SJSA1 (cell line): Measurements from ENCODE around the gene MDN1. TPM values are rescaled to one million over a fixed set of nuclear protein-coding genes. Genes with fewer than 3 reads are reported as not detected.

Experiments used
- DNase-seq, 2 experiments: peaks; one replicate each; pipeline ENCODE4 v3.0.0-alpha.2; 2015 to 2020; ENCODE audit warnings: low spot score in 2 of 2, low read depth in 1 of 2
- H3K27ac ChIP-seq: fragments of 250-450 bp; sonication (Bioruptor Pico); 2 replicates; pipeline ENCODE4 v1.5.1; 2020; ENCODE audit warnings: mild to moderate bottlenecking, moderate library complexity
- H3K27me3 ChIP-seq: fragments of 250-450 bp; sonication (Bioruptor Pico); replicated peaks from 2 replicates; pipeline ENCODE4 v1.5.1; 2020; ENCODE audit warnings: mild to moderate bottlenecking, moderate library complexity
- H3K36me3 ChIP-seq: fragments of 250-450 bp; sonication (Bioruptor Pico); 2 replicates; pipeline ENCODE4 v1.5.1; 2020; ENCODE audit warnings: mild to moderate bottlenecking
- H3K4me1 ChIP-seq: fragments of 250-450 bp; sonication (Bioruptor Pico); replicated peaks from 2 replicates; pipeline ENCODE4 v1.6.1; 2021; ENCODE audit warnings: mild to moderate bottlenecking
- H3K4me3 ChIP-seq: fragments of 250-450 bp; sonication (Bioruptor Pico); 2 replicates; pipeline ENCODE4 v1.5.1; 2020; ENCODE audit warnings: mild to moderate bottlenecking
- H3K9me3 ChIP-seq: fragments of 250-450 bp; sonication (Bioruptor Pico); replicated peaks from 2 replicates; pipeline ENCODE4 v1.5.1; 2020; ENCODE audit warnings: mild to moderate bottlenecking
- total RNA-seq: library from RNA; depleted of rRNA; stranded (reverse); fragments of >200 nt; shearing (Covaris generic); gene quantifications from 2 replicates; pipeline ENCODE4 v1.2.3, GENCODE V29; 2014; rRNA removed

Gene MDN1
- total RNA-seq, 1 experiment from 2014 or later = 16.6 TPM

- no peaks in the 10 kb centered on the region for H3K36me3 ChIP-seq
- H3K27ac ChIP-seq = no peak overlapping the region
- no peaks in the 10 kb centered on the region for H3K9me3 ChIP-seq
- no peak for DNase-seq
- no peaks in the 10 kb centered on the region for H3K4me1 ChIP-seq
- H3K27me3 ChIP-seq = no peaks in the 10 kb centered on the region
- H3K4me3 ChIP-seq = no peak overlapping the region
Observed at GRCh38 chr6:89604653-89605052, 214.9 kb downstream of the MDN1 start.

GRCh38 chr6:89602166-89602565, 217.4 kb downstream of the MDN1 start:
- Histone ChIP-seq H3K4me3 (no peak overlapping the region), H3K9me3 (no peaks in the 10 kb centered on the region), H3K27ac (no peak overlapping the region), H3K4me1 (no peaks in the 10 kb centered on the region), H3K36me3 (no peaks in the 10 kb centered on the region), H3K27me3 (no peaks in the 10 kb centered on the region)
- no peak for DNase-seq

DNA sequence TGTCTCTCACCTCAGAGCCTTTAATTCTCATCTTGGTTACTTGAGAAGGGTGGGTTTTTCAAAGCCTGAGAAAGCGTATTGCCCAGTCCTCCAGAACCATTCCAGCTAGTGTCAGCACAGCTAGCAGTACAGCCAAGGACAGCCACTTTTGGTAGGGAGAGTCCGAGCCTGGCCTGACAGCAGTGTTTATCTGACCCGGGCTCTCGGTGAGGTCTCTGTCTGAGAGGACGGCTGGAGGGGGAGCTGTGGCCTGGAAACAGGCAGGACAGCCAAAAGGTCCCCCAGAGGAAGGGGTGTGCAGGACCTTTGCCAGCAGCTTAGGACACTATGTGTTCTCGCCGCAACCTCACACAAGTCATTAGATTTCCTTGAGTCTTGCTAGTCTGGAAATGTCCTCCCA, 219.9 kb downstream of the MDN1 start:
- no peak overlapping the region for H3K27ac ChIP-seq
- no peak for DNase-seq
- no peaks in the 10 kb centered on the region for H3K4me1 ChIP-seq
- no peak overlapping the region for H3K4me3 ChIP-seq
- H3K27me3 ChIP-seq = no peaks in the 10 kb centered on the region
- no peaks in the 10 kb centered on the region for H3K9me3 ChIP-seq
- H3K36me3 ChIP-seq = no peaks in the 10 kb centered on the region

GRCh38 chr6:89597988-89598387, 221.6 kb downstream of the MDN1 start:
- no peak overlapping the region for H3K27ac ChIP-seq
- H3K9me3 ChIP-seq = no peaks in the 10 kb centered on the region
- no peaks in the 10 kb centered on the region for H3K4me1 ChIP-seq
- no peaks in the 10 kb centered on the region for H3K36me3 ChIP-seq
- no peaks in the 10 kb centered on the region for H3K27me3 ChIP-seq
- DNase-seq = no peak
- no peak overlapping the region for H3K4me3 ChIP-seq

DNA sequence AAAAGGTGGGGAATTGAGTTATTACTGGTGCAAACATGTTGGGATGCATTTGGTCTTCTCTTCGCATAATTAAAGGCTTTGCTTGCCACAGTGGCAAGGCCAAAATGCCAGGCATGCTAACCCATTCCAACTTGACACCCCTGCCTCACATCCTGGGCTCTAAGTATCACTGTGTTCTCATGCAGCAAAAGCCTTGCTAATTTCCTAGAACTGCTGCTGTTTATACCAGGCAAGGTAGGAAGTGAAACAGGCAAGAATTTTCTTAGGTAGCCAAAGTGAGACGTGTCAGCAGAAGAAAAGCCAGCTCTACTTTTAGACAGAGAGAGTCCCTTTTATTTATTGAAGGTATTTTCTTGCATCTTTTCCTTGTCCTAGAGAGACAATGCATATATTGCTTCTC, 222.2 kb downstream of the MDN1 start:
- Histone ChIP-seq H3K27me3 (no peaks in the 10 kb centered on the region), H3K36me3 (no peaks in the 10 kb centered on the region), H3K4me1 (no peaks in the 10 kb centered on the region), H3K4me3 (no peak overlapping the region), H3K27ac (no peak overlapping the region), H3K9me3 (no peaks in the 10 kb centered on the region)
- DNase-seq = no peak

GRCh38 chr6:89596484-89596883, 223.1 kb downstream of the MDN1 start:
- no peak for DNase-seq
- H3K27me3 ChIP-seq = no peaks in the 10 kb centered on the region
- no peak overlapping the region for H3K4me3 ChIP-seq
- H3K36me3 ChIP-seq = no peaks in the 10 kb centered on the region
- H3K4me1 ChIP-seq = no peaks in the 10 kb centered on the region
- H3K27ac ChIP-seq = no peak overlapping the region
- H3K9me3 ChIP-seq = no peaks in the 10 kb centered on the region

DNA sequence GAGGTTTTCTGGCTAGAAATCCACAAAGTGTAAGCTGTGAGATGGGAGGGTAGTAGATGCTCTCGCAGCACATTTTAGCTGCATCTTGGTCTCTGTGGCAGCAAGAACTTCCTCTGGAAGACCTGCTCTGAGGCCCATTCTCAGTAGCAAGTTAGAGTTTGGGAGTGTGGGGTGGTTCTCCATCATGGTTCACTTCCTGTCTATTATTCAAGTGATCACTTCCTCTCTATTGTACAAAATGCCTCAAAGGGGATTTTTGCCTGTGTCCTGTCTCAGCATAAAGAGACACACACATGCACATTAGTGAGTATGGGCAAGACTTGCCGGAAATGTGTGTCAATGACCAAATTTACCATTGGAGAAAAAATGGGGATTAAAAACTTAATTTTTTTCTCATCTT, 223.5 kb downstream of the MDN1 start:
- Histone ChIP-seq H3K4me1 (no peaks in the 10 kb centered on the region), H3K27me3 (no peaks in the 10 kb centered on the region), H3K4me3 (no peak overlapping the region), H3K9me3 (no peaks in the 10 kb centered on the region), H3K36me3 (no peaks in the 10 kb centered on the region), H3K27ac (no peak overlapping the region)
- DNase-seq = no peak

Other genes with a start within 250 kb of the MDN1 start
- 20.2 and 38.8 TPM in 2 replicates for gene LYRM2, start 181.0 kb downstream of the MDN1 start, total RNA-seq
- gene CASP8AP2, start 10.1 kb upstream of the MDN1 start, total RNA-seq = 15.1 and 21.1 TPM in 2 replicates
- not detected in 2 replicates for gene GJA10, start 74.7 kb upstream of the MDN1 start, total RNA-seq